GM21619 (cell line): ENCODE data around the gene ADORA2B.
"Not testable (repeated sequence)": the region's sequence is repeated elsewhere in the genome, so short reads cannot be mapped to it uniquely, and the experiment has no call there.

Source experiments
- ATAC-seq: cut with Tn5 transposase; IDR thresholded peaks from one replicate; pipeline ENCODE4 v1.9.1; 2021; ENCODE audit not compliant: unreplicated experiment

The ADORA2B gene

DNA sequence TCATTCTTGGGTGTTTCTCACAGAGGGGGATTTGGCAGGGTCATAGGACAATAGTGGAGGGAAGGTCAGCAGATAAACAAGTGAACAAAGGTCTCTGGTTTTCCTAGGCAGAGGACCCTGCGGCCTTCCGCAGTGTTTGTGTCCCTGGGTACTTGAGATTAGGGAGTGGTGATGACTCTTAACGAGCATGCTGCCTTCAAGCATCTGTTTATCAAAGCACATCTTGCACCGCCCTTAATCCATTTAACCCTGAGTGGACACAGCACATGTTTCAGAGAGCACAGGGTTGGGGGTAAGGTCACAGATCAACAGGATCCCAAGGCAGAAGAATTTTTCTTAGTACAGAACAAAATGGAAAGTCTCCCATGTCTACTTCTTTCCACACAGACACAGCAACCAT lies 34.1 kb downstream of the ADORA2B start:
- ATAC-seq = not testable (repeated sequence)

DNA sequence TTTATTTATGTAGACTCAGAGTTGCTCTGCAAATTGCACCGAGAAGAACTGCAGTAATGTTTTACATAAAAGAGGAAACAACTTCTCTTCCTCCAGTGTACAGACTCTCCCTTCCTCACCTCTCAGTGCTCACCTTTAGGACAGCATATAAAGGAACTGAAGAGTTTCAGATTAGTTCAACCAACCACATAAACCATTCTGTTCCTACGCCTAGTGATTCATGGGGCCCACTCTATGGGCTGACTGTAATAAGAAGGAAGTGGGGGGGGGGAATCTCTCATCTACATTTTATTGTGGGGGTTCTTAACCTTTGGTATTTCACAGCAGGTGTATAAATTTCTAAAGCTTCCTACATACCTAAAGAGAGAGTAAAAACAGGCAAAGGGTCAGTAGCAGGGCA lies 36.3 kb downstream of the ADORA2B start:
- ATAC-seq = peak; percentile 83

- ATAC-seq = no peak
These were observed 37.0 kb downstream of the ADORA2B start for GRCh38 chr17:15981646-15982580.

DNA sequence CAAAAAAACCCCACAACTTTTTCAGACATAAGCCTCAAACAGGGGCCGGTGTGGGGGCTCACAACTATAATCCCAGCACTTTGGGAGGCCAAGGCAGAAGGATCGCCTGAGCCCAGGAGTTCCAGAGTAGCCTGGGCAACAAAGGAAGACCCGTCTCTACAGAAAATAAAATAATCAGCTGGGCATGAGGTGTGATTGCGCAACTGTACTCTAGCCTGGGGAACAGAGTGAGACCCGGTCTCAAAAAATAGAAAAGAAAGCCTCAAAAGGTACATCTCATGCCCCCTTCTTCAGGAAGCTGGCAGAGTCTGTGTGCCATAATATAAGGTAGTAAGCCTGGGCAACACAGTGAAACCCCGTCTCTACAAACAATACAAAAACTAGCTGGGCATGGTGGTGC lies 51.4 kb downstream of the ADORA2B start:
- no peak for ATAC-seq

GRCh38 chr17:15998031-15998562 lies 53.2 kb downstream of the ADORA2B start:
- ATAC-seq = no peak

- ATAC-seq = peak; percentile 92
These were observed 54.4 kb downstream of the ADORA2B start, which contains the start of the genes TTC19 and ZSWIM7 for GRCh38 chr17:15999141-15999973. Gene TTC19 (plus strand): TSS chr17:15999824. CDS start chr17:15999849, 25 bp downstream. Gene ZSWIM7 (minus strand): TSS chr17:15999704. CDS start chr17:15999594, 110 bp downstream.

DNA sequence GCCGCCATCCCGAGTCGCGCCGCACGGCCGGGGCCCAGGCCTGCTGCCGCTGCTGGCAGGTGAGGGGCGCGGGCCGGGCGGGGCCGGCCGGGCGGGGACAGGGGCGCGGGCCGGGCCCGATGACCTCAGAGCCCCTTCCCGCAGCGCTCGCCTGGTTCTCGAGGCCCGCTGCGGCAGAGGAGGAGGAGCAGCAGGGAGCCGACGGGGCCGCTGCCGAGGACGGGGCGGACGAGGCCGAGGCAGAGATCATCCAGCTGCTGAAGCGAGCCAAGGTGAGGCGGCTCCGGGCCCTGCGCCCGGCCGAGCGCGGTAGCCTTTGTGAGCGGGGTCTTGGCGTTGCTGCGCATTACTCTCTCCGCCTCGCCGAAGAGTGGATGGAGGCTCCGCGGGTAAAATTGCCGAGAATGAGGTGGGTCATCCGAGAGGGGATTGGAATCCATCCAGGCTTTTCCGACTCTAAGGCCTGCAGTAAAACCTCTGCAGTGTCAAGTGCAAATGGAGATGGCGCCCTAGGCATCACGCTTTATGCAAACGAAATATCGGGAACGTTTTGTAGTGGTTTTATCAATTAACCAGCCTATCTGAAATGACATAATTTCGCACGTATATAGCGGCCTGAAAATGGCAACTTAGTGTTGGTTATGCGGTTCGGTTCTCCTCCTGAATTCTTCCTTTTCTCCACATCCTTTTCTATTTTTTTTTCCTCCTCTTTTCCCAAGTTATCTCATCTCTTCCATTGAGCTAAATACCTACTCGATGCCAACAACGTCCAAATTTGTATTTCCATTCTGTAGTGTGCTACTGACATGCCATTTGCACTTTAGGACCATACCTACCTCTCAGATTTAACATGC lies 55.3 kb downstream of the ADORA2B start:
- ATAC-seq = peak; percentile 31

DNA sequence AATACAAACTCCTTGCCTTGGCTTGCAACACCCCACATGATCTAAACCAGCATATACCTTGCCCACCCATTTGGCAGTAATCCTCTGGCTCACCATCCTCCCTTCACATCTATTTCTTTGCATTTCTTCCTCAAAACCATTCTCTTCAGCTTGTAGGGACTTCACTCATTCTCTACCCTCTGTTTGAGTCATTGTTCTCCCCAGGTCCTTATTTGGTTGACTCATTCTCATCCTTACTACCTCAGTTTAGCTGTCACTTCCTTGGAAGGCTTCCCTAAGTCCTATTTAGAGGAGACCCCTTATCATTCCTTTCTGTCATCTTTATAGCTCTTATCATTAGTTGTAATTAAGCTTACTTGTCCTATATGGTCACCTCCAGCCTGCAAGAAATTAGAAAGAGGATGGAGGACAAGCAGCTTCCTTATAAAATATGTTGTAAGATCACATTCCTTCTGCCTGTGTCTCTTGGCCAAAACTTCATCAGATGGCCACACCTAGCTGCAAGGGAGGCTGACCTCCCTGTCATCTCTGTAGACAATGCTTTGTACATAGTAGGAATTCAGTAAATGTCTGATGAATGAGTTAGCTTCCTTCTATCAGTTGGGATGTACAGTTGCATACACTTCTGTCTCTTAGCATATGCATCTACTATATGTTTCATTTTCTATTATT lies 56.4 kb downstream of the ADORA2B start:
- ATAC-seq = no peak

DNA sequence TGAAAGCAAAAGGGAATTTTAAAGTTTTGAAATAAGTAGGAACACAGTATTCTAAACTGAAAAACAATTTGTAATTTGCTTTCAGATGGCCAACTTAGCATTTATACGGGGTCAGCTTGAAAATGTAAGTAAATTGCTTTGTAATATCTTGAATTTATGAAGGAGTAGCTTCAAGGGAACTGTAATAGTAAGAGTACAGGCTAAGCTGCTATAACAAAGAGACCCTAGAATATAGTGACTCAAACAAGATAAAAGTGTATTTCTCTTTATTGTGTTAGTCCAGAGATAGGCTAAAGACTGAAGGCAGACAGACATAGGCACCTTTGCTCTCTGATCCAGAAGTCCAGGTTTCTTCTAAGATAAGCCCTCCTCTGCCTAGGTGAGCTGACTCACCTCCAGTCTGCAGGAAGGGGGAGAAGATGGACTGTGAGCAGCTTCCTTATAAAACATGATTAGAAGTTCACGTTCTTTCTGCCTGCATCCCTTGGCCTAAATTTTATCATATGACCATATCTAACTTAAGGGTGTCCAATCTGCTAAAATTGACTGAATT lies 57.9 kb downstream of the ADORA2B start:
- ATAC-seq = no peak

DNA sequence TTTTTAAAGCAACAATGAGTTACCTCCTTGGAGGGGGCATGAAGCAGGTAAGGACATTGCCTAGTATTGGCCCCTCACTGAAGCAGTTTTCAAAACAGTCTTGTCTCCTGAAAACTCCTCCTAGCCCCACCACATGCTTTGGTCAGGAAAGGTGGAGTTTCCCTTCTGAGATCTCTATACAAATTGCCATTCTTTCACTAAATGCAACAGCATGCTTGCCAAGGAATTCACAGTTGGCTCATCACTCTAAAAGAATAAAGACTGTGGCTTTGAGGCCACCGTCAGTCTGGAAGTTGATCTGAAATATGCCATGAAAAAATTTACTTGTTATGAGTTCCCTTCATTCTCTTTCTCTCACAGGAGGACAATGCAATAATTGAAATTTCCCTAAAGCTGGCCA lies 58.9 kb downstream of the ADORA2B start:
- ATAC-seq = no peak

- ATAC-seq = no peak
These were observed 60.7 kb downstream of the ADORA2B start for GRCh38 chr17:16005636-16006035.

DNA sequence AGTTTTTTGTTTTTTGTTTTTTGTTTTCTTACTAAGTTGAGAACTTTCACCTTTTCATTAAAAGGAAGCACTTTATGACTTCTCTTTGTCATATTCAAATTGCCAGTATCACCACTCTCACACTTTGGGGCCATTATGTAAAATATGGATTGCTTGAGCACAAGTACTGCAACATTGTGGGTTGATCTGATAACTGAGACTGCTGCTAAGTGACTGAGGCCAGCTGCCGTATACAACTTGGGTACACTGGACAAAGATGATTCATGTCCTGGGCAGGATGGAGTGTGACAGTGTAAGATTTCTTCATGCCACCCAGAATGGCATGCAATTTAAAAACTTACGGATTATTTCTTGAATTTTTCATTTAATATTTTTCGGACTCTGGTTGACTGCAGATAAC lies 62.5 kb downstream of the ADORA2B start:
- no peak for ATAC-seq

- no peak for ATAC-seq
These were observed 69.0 kb downstream of the ADORA2B start for GRCh38 chr17:16013943-16014407.

GRCh38 chr17:16019347-16019746 lies 74.4 kb downstream of the ADORA2B start:
- ATAC-seq = no peak

DNA sequence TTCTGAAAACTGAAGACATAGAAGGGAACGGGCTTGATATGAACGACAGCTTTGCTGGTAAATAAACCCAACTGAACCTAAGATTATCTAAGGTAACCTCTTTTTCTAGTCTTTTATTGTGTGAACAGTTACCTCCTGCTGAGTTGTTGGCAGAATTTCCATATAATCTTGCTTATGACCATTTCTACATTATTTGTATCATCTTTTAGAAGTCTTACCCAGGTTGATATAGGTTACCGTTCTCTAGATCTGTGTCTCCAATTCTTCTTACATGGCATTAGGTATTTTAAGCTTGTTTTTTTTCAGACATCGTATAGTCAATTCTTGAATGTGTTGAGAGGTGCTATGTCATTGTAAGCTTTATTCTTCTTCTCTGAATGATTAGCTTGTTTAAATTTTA lies 79.0 kb downstream of the ADORA2B start:
- ATAC-seq = no peak

GRCh38 chr17:16025202-16025601 lies 80.3 kb downstream of the ADORA2B start:
- no peak for ATAC-seq
